ENCODE data around the gene QPCT.
"Not testable (repeated sequence)": the region's sequence is repeated elsewhere in the genome, so short reads cannot be mapped to it uniquely, and the experiment has no call there.

Gene QPCT

DNA sequence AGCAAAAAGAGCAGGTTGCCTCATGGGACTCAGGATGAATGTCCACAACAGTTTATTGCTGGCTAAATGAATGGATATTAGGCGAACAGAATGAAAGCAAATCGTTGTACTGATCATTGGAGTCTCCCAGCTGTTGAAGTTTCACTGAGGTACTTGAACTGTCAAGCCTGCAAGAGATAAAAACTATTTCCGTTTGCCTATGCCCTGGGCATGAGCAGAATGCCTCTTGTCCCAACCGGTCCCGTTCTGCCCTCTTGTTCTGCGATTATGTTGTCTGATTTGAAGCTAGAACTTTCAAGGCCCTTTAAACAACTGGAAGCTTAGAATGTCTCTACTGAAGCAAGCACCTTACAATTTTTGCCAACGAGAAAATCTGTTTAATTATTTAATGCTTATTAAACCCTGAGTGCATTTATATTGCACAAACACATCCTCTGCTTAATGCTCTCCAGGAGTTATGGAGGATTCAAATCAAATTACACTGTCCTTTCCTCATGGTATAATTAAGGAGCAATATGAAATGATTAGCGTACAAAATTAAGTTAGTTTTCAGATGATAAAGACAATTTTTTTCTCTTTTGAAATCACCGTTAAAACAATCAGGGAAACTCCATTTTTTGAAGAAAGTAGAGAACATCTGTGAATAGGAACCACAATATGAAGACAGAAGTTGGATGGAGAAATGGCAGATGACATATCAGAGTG, 17.7 kb downstream of the QPCT start:
- peak; percentile 53 for DNase-seq

DNA sequence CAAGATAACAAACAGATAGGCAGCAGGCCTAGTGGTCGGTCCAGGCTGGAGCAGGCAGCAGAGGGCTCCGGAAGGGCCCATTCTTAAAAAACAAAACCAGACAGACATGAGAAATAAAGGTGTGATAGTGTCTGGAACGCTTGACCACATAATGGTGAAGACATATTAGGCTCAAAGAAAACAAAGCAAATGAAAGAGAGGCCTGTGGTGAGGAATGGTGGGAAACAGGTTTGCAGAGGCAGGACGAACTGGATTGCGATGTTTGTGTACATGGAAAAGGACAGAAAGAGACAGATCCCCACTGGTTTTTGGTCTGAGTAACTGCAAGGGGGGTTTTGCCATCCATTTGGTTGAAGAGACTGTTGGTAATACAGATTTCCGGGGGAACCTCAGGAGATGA, 19.9 kb downstream of the QPCT start:
- DNase-seq = no peak

DNA sequence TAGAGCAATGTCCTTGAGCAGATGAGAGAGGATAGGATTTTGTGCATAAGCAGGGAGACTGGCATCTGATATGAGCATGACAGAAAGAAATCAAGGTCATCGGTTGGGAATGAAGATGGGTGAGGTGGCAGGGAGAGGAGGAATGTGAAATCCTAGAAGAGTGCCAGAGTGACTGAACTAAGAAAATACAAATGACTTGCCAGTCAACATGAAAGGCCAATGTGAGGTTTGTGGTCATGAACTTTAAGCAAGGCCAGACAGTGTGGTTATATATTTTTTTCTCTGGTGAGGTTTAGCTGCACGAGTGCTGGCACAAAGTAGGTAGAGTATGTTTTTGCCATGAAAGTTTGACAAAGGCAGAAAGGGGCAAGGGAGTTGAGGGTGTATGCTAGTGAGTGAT, 21.2 kb downstream of the QPCT start:
- no peak for DNase-seq

- no peak for DNase-seq
Observed at GRCh38 chr2:37366773-37367172, 22.3 kb downstream of the QPCT start.

GRCh38 chr2:37367310-37367709, 22.9 kb downstream of the QPCT start:
- DNase-seq = no peak

DNA sequence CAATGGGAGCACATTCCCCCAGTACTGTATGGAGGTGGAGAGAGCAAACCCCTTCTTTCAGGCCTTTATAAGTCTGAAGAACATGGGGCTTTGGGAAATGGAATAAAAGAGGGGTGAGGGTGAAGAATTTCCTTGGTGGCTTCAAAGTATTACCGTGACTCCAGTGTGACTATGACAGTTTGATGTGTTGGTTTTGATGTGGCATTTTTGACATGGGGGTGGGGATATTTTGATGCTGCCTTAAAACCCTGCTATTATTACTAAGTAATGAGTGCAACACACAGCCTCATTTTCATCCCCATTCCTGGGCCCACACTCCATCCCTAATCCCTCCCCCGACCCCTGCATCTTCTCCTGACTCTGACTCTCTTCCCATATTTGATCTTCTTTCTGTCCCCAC, 23.6 kb downstream of the QPCT start:
- no peak for DNase-seq

DNA sequence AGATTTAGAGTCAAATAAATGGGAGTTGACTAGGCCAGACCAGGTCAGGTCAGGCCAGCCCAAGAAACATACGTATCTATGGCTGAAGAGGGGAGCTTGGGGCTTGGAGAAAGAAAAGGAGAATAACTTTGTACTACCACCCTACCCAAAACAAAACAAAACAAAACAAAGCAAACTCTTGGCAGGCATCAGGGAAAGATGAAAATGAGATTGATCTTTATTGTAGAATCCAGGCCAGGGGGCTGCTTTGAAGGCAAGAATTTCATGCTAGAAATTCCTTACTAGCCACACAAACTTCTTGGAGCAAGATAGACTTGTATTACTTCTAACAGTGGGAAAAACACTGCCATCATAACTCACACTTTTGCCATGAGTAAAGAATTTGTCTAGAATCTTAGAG, 26.2 kb downstream of the QPCT start:
- no peak for DNase-seq

GRCh38 chr2:37372000-37372399, 27.6 kb downstream of the QPCT start:
- no peak for DNase-seq

- no peak for DNase-seq
Observed at GRCh38 chr2:37375741-37376288, 31.4 kb downstream of the QPCT start.

DNA sequence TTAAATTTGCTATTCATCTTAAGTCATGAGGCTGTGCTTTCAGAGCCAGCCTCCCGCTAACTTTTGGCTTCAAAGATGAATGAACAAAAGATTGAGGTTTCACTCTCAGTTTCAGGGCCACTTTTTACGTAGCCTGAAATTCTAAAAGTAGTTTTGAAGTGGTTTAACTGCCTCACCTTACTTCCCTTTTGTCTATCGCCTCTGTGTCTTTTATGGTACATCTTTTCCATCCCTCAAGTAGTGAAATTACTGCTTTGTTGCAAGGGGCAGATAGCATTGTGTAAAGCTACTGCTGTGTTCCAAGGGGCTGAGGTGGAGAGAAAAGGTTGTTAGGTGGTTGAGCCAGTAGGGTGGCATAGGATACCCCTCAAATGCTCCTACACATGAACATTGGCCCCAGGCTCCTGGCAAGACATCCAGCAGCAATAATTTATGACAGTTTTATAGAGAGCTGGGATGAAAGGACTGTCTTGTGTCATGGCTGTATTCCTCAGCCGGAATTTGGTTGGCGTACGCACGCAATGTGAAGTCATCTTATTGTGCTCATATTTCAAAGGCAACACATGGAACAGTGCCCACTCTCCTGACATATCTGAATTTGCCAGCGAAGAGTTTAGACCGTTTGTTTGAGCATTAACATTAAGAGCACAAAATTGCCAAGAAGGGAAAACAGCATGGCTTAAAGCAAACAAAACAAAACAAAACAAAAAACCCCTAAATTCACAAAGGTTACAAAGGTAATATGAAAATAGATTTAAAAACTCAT, 32.2 kb downstream of the QPCT start:
- DNase-seq = peak; percentile 50

DNA sequence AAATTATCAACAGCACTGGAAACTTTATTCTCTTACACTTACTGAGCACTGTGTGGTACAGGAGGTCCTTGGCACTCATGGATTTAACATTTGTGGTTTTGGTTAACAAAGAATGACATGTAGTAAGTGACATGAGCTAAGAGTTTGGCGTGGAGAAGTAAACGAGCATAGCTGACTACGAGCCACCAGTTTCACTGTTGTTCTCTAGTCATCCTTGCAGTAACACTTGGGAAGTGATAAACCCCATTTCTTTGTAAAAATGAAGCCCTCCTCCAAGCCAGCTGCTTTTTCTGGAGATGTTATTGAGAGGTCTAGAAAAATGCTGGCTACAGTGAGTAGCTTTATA, 32.7 kb downstream of the QPCT start:
- peak; percentile 44 for DNase-seq

- DNase-seq = no peak
Observed at GRCh38 chr2:37378411-37378810, 34.0 kb downstream of the QPCT start.

DNA sequence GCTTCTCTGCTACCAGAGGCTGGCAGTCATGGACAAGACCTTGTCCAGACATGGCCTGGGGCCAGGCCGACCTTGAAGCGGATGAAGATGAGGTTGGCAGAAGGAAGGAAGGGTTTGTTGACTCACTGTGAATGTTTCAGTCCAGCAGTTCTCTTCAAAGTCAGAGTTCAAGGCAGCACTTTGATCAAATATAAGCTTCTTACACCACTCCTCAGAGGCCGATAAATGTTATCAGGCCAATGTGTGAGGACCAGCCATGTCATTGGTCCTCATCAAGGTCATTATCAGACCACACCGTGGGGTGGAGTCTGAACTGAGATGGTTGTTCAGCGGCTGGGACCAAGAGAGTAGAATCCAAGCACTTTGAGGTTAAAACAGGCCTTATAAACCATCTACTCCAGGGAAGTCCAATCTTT, 35.5 kb downstream of the QPCT start:
- DNase-seq = no peak

GRCh38 chr2:37380787-37381186, 36.4 kb downstream of the QPCT start:
- not testable (repeated sequence) for DNase-seq

DNA sequence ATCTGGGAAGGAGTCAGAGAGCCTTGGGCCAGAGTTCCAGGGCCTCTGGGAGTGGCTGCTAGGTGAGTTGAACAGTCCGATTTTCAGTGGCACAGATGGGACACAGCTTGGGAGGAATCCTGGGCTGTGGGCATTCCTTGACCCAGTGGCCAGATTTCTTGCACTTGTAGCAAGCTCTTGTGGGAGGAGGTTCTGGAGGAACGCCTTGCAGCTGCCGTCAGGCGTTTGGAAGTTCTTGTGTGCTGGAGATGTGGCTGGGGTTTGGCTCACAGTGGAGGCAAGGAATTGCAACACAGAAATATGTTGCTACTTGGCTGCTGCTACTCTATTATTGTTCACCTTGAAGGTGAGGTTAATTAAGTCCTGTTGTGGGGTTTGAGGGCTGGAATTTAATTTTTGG, 39.8 kb downstream of the QPCT start:
- DNase-seq = not testable (repeated sequence)

DNA sequence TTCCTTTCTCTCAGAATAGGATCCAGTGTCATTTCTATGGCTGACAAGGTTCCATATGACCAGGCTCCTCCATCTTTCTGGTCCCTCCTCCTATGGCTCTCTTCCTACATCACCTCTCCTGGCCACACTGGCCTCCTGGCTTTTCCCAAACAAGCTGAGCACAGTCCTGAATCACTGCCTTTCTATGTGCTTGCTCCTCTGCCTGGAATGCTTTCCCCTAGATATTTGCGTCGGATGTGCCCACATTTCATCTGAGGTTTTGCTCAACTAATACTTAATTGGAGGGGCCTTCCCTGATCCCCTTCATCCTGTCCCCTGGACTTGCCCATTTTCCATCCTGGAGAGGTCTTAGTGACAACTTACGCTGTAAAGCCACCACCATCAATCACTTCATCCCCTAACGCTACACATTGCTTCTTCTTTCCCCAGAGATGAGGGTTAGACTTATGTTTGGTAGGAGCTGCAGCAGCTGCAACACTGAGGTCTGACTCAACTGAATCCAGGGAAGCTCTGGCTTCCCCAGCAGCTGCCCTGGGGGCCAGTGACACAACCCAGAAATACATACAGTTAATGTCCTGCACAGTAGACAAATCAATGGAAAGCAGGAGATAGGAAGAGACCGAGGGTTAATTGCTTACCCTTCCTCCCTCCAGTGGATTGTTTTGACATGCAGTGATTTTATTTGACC, 42.9 kb downstream of the QPCT start:
- DNase-seq = no peak

GRCh38 chr2:37388074-37388473, 43.6 kb downstream of the QPCT start:
- no peak for DNase-seq

DNA sequence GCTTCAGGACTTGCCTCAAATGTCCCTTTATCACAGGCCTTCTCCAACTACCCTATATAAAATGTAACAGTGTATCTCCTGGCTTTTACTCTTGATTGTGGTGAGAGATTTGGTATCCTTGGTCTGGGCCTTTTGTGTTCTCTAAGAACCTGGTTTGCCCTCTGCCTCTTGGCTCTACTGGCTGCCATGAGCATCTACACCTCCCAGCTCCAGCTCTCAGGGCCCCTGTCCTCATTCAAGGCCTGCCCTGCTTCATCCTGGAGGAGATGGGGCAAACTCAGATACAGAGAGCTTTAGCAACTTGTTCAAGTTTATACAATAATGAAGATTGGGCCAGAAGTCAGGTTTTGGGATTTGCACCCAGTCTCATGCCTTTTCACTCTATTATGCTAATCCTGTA, 45.0 kb downstream of the QPCT start:
- no peak for DNase-seq

DNA sequence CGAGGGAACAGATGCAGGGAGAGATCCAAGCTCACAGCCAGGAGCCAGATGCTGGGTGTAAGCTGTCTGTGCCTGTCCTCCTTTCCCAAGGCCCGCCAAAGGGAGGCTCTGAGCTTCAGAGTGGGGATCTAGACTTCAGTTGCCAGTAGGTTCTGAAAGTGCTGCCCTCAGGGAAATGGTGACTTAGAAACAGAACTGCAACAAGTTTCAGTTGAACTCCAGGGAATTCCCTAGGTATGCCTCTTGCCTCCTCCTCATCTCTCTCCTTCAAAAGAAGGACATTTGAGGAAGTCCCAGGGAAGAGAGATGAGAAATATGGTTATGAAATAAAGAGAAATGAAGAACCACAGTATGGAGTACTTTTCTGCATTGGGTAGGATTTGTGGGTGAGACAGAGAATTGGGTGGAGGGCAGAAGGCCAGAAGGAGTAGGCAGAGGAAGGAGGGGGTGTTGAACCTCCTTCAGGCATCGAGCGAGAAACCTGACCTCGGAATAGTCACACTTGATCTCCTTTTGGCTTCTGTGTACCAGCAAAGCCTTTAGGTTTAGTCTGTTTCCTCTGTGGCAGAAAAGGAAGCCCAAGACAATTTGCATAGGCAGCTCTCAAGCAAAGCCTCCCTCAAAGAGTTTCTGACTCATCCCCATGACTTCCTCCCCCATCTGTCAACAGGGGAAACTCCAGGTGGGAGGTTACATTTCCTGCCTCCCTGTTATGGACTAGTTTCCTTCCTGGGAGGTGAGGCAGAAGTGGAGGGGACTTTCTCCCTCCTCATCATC, 45.7 kb downstream of the QPCT start:
- DNase-seq = peak; percentile 58

GRCh38 chr2:37390777-37391176, 46.3 kb downstream of the QPCT start:
- DNase-seq = no peak

DNA sequence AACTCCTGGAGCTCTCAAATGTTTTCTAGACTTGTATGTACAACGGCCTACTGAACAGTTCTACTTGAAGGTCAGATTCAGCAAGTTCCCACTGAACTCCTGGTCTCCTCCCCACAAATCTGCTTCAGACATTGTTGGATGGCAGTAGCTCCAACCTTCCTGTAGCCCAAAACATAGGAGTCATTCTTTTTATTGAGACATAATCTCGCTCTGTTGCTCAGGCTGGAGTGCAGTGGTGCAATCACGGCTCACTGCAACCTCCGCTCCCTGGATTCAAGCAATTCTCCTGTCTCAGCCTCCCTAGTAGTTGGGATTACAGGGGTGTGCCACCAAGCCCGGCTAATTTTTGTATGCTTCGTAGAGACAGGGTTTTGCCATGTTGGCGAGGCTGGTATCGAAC, 47.3 kb downstream of the QPCT start:
- no peak for DNase-seq

DNA sequence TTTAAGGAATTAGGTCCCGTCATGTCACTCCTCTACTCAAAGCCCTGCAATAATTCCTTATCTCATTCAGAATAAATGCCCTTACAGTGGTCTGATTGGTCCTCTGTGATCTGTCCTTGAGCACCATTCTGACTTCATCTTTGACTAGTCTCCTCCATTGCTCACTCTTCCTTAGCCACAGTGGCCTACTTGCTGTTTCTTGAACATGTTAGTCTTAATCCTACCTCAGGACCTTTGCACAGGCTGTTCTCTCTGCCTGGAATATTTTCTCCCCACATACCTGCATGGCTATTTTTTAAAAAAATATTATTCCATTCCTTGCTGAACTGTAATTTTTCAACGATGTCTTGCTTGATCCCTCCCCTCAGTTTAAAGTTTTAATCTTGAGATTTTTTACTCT, 48.0 kb downstream of the QPCT start:
- DNase-seq = no peak

DNA sequence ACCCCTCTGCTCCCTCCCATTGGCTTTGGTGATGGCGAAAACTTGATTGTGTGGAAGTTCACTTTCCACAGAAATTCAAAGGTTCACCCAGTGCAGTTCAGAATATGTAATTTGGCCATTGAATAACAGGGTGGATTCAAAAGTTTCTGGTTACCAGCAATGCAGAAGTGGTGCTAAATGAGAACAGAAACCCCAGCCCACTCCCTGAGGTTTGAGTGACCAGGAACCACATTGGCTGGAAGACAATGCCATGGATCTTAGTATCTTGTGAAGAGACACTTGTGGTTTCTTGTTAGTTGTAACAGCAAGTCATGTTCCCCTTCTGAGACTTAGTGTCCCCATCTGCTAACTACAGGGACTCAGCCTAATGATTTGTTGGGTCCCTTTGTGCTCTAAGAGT, 49.8 kb downstream of the QPCT start:
- DNase-seq = no peak

All from NCI-H510A treated with DMSO at 0.1 percent for 48 hours (cell line).